GM12873 (cell line): ENCODE measurements around the gene TNNI3.

Experiments
- CTCF ChIP-seq: IDR thresholded peaks from 2 replicates; pipeline ENCODE4 v1.5.1; 2012; ENCODE audit warnings: low read depth, mild to moderate bottlenecking, moderate library complexity, low read length, control low read depth; ENCODE audit not compliant: insufficient read depth; ENCODE audit errors: missing control alignments

Gene TNNI3

GRCh38 chr19:55169136-55169535, 11.6 kb upstream of the TNNI3 start:
- TF ChIP-seq CTCF, result no peak

GRCh38 chr19:55166530-55167268, 9.2 kb upstream of the TNNI3 start, which contains the start of gene DNAAF3:
DNAAF3 (minus strand) TSS chr19:55166613; CDS start chr19:55166413, 200 bp downstream.
- TF ChIP-seq CTCF, result no peak

GRCh38 chr19:55165952-55166529, 8.5 kb upstream of the TNNI3 start:
- TF ChIP-seq CTCF, result peak; percentile 36

- no peak for TF ChIP-seq CTCF
These were observed 4.2 kb upstream of the TNNI3 start for GRCh38 chr19:55161571-55162322.

GRCh38 chr19:55160986-55161365, 3.4 kb upstream of the TNNI3 start:
- TF ChIP-seq CTCF, result no peak

GRCh38 chr19:55160128-55160985, 2.8 kb upstream of the TNNI3 start:
- peak; percentile 94 for TF ChIP-seq CTCF
